Panc1 (cell line): Measurements from ENCODE around the gene BATF3. TPM values are rescaled to one million over a fixed set of nuclear protein-coding genes. Genes with fewer than 3 reads are reported as not detected.
A peak's percentile ranks its signal among the peaks of the same experiment; 100 is the strongest.

Experiments
- ATAC-seq: fragments of 200-7000 bp; cut with Tn5 transposase; 2 replicates; pipeline ENCODE4 v1.9.1; 2020; ENCODE audit warnings: mild to moderate bottlenecking, moderate library complexity
- BruUV-seq: library from RNA; stranded (reverse); fragments of 400-500 nt; replicated peaks from 2 replicates; lab custom pipeline; 2021; lab: Mats Ljungman, UMichigan
- CTCF ChIA-PET: fragments of 300-600 bp; sonication (Branson Sonifier 250); formaldehyde crosslinking; loops from one replicate; lab custom pipeline; 2022; ENCODE audit warnings: antibody characterized with exemption; lab: Charles Lee
- POLR2A ChIA-PET: fragments of 300-600 bp; sonication (Branson Sonifier 250); formaldehyde crosslinking; loops from one replicate; lab custom pipeline; 2022; ENCODE audit warnings: antibody characterized with exemption; lab: Charles Lee
- DNase-seq: peaks from one replicate; pipeline ENCODE4 v3.0.0-alpha.2; 2010; ENCODE audit warnings: low read depth, low spot score
- H3K27ac ChIP-seq: 2 replicates; pipeline ENCODE4 v1.5.1; 2011; ENCODE audit warnings: mild to moderate bottlenecking, low read length, inconsistent platforms
- H3K27me3 ChIP-seq: fragments of 200-500 bp; sonication (Bioruptor generic); 2 replicates; pipeline ENCODE4 v1.6.0; 2014; ENCODE audit warnings: low read length, inconsistent platforms; ENCODE audit not compliant: control insufficient read depth, insufficient read depth
- H3K36me3 ChIP-seq: fragments of 200-500 bp; sonication (Bioruptor generic); 2 replicates; pipeline ENCODE4 v1.5.1; 2014; ENCODE audit warnings: inconsistent platforms, mild to moderate bottlenecking, low read length, moderate library complexity; ENCODE audit not compliant: control insufficient read depth, insufficient read depth
- H3K4me1 ChIP-seq: 2 replicates; pipeline ENCODE4 v1.5.1; 2011; ENCODE audit warnings: inconsistent platforms, mild to moderate bottlenecking, low read length, moderate library complexity; ENCODE audit not compliant: control insufficient read depth, insufficient read depth
- H3K4me3 ChIP-seq, 2 experiments: 2 replicates each; pipeline ENCODE4 v1.5.1; 2011 to 2012; ENCODE audit warnings: low read depth in 2 of 2, low read length in 2 of 2, mild to moderate bottlenecking in 2 of 2, inconsistent platforms in 1 of 2, moderate library complexity in 1 of 2
- H3K9me3 ChIP-seq: fragments of 200-500 bp; sonication (Bioruptor generic); 2 replicates; pipeline ENCODE4 v1.5.1; 2014; ENCODE audit warnings: low read depth, mild to moderate bottlenecking, inconsistent platforms, low read length, moderate library complexity; ENCODE audit not compliant: control insufficient read depth, insufficient read depth
- POLR2AphosphoS5 ChIP-seq: IDR thresholded peaks from 2 replicates; pipeline ENCODE4 v1.6.1; 2012; ENCODE audit warnings: mild to moderate bottlenecking, low read depth, low read length, moderate library complexity
- SIN3A ChIP-seq: IDR thresholded peaks from 2 replicates; pipeline ENCODE4 v1.6.1; 2012; ENCODE audit warnings: low read depth, mild to moderate bottlenecking, low read length, moderate library complexity, borderline replicate concordance; ENCODE audit not compliant: insufficient read depth
- TCF7L2 ChIP-seq: IDR thresholded peaks from 2 replicates; pipeline ENCODE4 v1.6.1; 2011; ENCODE audit warnings: mild to moderate bottlenecking, low read depth, low read length, inconsistent platforms
- in situ Hi-C: cut with HindIII; loops from 2 replicates; pipeline ENCODE4 v1.10.0; 2016; ENCODE audit warnings: low sequenced_read_pairs, low pct_unique_long_range_greater_than_20kb
- intact Hi-C: fragments of 100-400 bp; cut with micrococcal nuclease; formaldehyde crosslinking; loops from one replicate; pipeline ENCODE4 v1.10.0; 2022; ENCODE audit not compliant: unreplicated experiment
- total RNA-seq: library from RNA; stranded (reverse); gene quantifications from one replicate; pipeline ENCODE4 v1.2.1, GENCODE V29; 2021; ENCODE audit not compliant: unreplicated experiment
- TF ChIP-seq, protein P1 (sequence below), 2 experiments: IDR thresholded peaks; 2 replicates each; pipeline ENCODE4 v1.6.1; 2011 to 2012; ENCODE audit warnings: low read depth in 2 of 2, control low read depth in 1 of 2, low read length in 1 of 2, mild to moderate bottlenecking in 1 of 2, moderate library complexity in 1 of 2; ENCODE audit not compliant: insufficient read depth in 1 of 2
- TF ChIP-seq, protein P2 (sequence below): fragments of 450-650 bp; IDR thresholded peaks from 2 replicates; pipeline ENCODE4 v1.5.1; 2017; ENCODE audit warnings: mild to moderate bottlenecking

Gene BATF3
- total RNA-seq, 1 experiment from 2014 or later, result 2.4 TPM

DNA sequence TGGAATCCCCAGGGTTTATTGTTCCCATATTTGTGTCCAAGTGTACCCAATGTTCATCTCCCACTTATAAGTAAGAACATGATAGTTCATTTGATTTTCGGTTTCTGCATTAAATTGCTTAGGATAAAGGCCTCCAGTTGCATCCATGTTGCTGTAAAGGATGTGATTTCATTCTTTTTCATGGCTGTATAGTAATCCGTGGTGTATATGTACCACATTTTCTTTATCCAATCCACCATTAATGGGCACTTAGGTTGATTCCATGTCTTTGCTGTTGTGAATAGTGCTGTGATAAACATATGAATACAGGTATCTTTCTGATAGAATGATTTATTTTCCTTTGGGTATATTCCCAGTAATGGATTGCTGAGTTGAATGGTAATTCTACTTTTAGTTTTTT, 20.0 kb upstream of the BATF3 start:
- Histone ChIP-seq H3K27me3 (peaks cover 3% of the 10 kb centered on the region), H3K9me3 (no peaks in the 10 kb centered on the region), H3K4me3 (no peak overlapping the region), H3K36me3 (no peaks in the 10 kb centered on the region), H3K27ac (no peak overlapping the region), H3K4me1 (peaks cover 14% of the 10 kb centered on the region)
- no peak for DNase-seq
- intact Hi-C loops, result loop anchor here (10.0 kb wide), 1 partner anchor 55 kb away; no protein-coding TSS in a partner anchor
- TF ChIP-seq POLR2AphosphoS5 (no peak), SIN3A (no peak), TCF7L2 (no peak)
- TF ChIP-seq, protein P1, sequence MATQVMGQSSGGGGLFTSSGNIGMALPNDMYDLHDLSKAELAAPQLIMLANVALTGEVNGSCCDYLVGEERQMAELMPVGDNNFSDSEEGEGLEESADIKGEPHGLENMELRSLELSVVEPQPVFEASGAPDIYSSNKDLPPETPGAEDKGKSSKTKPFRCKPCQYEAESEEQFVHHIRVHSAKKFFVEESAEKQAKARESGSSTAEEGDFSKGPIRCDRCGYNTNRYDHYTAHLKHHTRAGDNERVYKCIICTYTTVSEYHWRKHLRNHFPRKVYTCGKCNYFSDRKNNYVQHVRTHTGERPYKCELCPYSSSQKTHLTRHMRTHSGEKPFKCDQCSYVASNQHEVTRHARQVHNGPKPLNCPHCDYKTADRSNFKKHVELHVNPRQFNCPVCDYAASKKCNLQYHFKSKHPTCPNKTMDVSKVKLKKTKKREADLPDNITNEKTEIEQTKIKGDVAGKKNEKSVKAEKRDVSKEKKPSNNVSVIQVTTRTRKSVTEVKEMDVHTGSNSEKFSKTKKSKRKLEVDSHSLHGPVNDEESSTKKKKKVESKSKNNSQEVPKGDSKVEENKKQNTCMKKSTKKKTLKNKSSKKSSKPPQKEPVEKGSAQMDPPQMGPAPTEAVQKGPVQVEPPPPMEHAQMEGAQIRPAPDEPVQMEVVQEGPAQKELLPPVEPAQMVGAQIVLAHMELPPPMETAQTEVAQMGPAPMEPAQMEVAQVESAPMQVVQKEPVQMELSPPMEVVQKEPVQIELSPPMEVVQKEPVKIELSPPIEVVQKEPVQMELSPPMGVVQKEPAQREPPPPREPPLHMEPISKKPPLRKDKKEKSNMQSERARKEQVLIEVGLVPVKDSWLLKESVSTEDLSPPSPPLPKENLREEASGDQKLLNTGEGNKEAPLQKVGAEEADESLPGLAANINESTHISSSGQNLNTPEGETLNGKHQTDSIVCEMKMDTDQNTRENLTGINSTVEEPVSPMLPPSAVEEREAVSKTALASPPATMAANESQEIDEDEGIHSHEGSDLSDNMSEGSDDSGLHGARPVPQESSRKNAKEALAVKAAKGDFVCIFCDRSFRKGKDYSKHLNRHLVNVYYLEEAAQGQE (IDR thresholded peaks at IDR 0.05; ENCODE audit: insufficient read depth in 1 of 2, low read depth in 2 of 2, low read length in 1 of 2), result no peak
- TF ChIP-seq, protein P2, sequence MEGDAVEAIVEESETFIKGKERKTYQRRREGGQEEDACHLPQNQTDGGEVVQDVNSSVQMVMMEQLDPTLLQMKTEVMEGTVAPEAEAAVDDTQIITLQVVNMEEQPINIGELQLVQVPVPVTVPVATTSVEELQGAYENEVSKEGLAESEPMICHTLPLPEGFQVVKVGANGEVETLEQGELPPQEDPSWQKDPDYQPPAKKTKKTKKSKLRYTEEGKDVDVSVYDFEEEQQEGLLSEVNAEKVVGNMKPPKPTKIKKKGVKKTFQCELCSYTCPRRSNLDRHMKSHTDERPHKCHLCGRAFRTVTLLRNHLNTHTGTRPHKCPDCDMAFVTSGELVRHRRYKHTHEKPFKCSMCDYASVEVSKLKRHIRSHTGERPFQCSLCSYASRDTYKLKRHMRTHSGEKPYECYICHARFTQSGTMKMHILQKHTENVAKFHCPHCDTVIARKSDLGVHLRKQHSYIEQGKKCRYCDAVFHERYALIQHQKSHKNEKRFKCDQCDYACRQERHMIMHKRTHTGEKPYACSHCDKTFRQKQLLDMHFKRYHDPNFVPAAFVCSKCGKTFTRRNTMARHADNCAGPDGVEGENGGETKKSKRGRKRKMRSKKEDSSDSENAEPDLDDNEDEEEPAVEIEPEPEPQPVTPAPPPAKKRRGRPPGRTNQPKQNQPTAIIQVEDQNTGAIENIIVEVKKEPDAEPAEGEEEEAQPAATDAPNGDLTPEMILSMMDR, result no peak
- no peak for ATAC-seq
- BruUV-seq, result no TSS peak
- in situ Hi-C loops, result no loop called here
- ChIA-PET CTCF (no interaction called here), POLR2A (no interaction called here)

DNA sequence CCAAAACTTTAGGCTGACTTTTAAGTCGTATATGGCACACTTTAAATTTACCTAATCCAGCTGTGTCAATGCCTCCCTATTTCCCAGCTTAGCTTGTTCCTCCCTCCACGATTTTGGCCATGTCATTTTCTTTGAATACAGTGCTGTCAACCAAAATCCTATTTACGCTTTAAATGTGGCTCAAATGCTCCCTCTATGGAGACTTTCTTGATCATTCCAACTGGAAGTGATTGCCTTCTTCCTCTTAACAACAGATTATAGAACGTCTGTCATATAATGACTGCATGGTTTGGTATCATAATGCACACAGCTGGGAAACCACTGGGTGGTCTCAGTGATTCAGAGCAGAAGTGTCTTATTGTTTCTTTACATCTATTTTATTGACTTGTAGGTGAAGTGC, 18.9 kb upstream of the BATF3 start:
- Histone ChIP-seq H3K4me3 (no peak overlapping the region), H3K9me3 (no peaks in the 10 kb centered on the region), H3K27ac (no peak overlapping the region), H3K36me3 (no peaks in the 10 kb centered on the region), H3K27me3 (peaks cover 3% of the 10 kb centered on the region), H3K4me1 (peaks cover 14% of the 10 kb centered on the region)
- ChIA-PET POLR2A (no interaction called here), CTCF (no interaction called here)
- in situ Hi-C loops, result no loop called here
- no peak for TF ChIP-seq TCF7L2
- TF ChIP-seq, protein P2, result peak; percentile 44
- ATAC-seq, result no peak
- no peak for DNase-seq
- BruUV-seq, result no TSS peak
- intact Hi-C loops, result loop anchor here (10.0 kb wide), 1 partner anchor 54 kb away; no protein-coding TSS in a partner anchor
